OCI-LY1 (cell line): ENCODE measurements around the gene POLR3B.
"Not testable (repeated sequence)": the region's sequence is repeated elsewhere in the genome, so short reads cannot be mapped to it uniquely, and the experiment has no call there.

Source experiments
- H2AFZ ChIP-seq: fragments of 200-600 bp; sonication (generic), shearing (Covaris generic); 2 replicates; pipeline ENCODE4 v1.6.0; 2014; ENCODE audit warnings: antibody characterized with exemption, mild to moderate bottlenecking, low read length
- H3F3A ChIP-seq: fragments of 200-600 bp; sonication (generic), shearing (Covaris generic); 2 replicates; pipeline ENCODE4 v1.6.0; 2014; ENCODE audit warnings: mild to moderate bottlenecking, antibody characterized with exemption, low read length, moderate library complexity; ENCODE audit not compliant: insufficient read depth
- H3K27ac ChIP-seq: fragments of 200-600 bp; sonication (generic); 2 replicates; pipeline ENCODE4 v1.5.1; 2014; ENCODE audit warnings: low read length, mixed run types, mild to moderate bottlenecking, low read depth; ENCODE audit not compliant: poor library complexity, severe bottlenecking
- H3K27me3 ChIP-seq: fragments of 200-600 bp; sonication (generic); 2 replicates; pipeline ENCODE4 v1.6.0; 2014; ENCODE audit warnings: antibody characterized with exemption, mild to moderate bottlenecking, low read length, moderate library complexity; ENCODE audit not compliant: insufficient read depth
- H3K36me3 ChIP-seq: fragments of 200-600 bp; sonication (generic); 2 replicates; pipeline ENCODE4 v1.6.1; 2014; ENCODE audit warnings: mild to moderate bottlenecking, antibody characterized with exemption, low read length, moderate library complexity, mixed read lengths; ENCODE audit not compliant: insufficient read depth
- H3K4me1 ChIP-seq: fragments of 200-600 bp; sonication (generic); 2 replicates; pipeline ENCODE4 v1.5.1; 2014; ENCODE audit warnings: mild to moderate bottlenecking, low read length, moderate library complexity; ENCODE audit not compliant: insufficient read depth, severe bottlenecking
- H3K4me2 ChIP-seq: fragments of 200-600 bp; sonication (generic), shearing (Covaris generic); 2 replicates; pipeline ENCODE4 v1.6.1; 2014; ENCODE audit warnings: low read length
- H3K4me3 ChIP-seq: fragments of 200-600 bp; sonication (generic); 2 replicates; pipeline ENCODE4 v1.5.1; 2014; ENCODE audit warnings: low read length, low read depth, mild to moderate bottlenecking, mixed read lengths; ENCODE audit not compliant: poor library complexity, severe bottlenecking
- H3K79me2 ChIP-seq: fragments of 200-600 bp; shearing (Covaris generic); 2 replicates; pipeline ENCODE4 v1.6.1; 2016; ENCODE audit warnings: mixed run types, low read length, mixed read lengths; ENCODE audit not compliant: insufficient read depth
- H3K9ac ChIP-seq: fragments of 200-600 bp; sonication (generic), shearing (Covaris generic); 2 replicates; pipeline ENCODE4 v1.6.1; 2014; ENCODE audit warnings: mild to moderate bottlenecking, low read length, mixed read lengths
- H3K9me2 ChIP-seq: fragments of 200-600 bp; sonication (generic), shearing (Covaris generic); 2 replicates; pipeline ENCODE4 v1.6.1; 2014; ENCODE audit warnings: low read depth, mild to moderate bottlenecking, low read length, mixed read lengths
- H3K9me3 ChIP-seq: fragments of 200-600 bp; shearing (Covaris generic); 2 replicates; pipeline ENCODE4 v1.6.1; 2014; ENCODE audit warnings: low read length, mixed read lengths
- H4K20me1 ChIP-seq: fragments of 200-600 bp; sonication (generic), shearing (Covaris generic); 2 replicates; pipeline ENCODE4 v1.6.0; 2016; ENCODE audit warnings: mild to moderate bottlenecking, low read length; ENCODE audit not compliant: insufficient read depth
- CTCF ChIP-seq: fragments of 200-600 bp; sonication (generic), shearing (Covaris generic); IDR thresholded peaks from 2 replicates; pipeline ENCODE4 v1.5.1; 2017; ENCODE audit warnings: mild to moderate bottlenecking, antibody characterized with exemption, low read length, moderate library complexity, mixed read lengths
- EZH2 ChIP-seq: fragments of 200-600 bp; sonication (generic), shearing (Covaris generic); IDR thresholded peaks from 2 replicates; pipeline ENCODE4 v1.8.0; 2017; ENCODE audit warnings: borderline replicate concordance, mixed run types, mild to moderate bottlenecking, antibody characterized with exemption, low read length, moderate library complexity, mixed read lengths

POLR3B gene

DNA sequence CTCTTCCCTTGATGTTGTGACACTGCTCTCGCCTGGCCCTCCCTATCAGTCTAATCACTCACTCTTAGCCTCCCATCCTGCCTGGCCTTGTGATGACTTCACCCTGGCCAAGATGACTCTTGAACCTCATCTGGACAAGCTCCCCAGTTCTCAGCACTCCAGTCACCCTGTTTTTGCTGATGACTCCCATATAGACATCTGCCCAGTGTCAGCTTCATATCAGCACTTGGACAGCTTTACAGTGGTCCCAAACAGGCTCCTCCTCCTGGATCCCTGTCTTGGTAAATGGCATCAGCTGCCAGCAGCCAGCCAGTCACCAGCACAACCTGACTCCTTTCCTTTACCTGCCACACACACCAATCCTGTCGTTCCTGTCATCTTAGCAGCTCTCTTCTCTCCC lies 104.2 kb downstream of the POLR3B start:
- Histone ChIP-seq H3K27ac (no peak overlapping the region), H3K79me2 (no peaks in the 10 kb centered on the region), H3K4me2 (no peak overlapping the region), H2AFZ (no peak overlapping the region), H3K9me2 (no peaks in the 10 kb centered on the region), H3K27me3 (no peaks in the 10 kb centered on the region), H4K20me1 (no peaks in the 10 kb centered on the region), H3K9ac (no peak overlapping the region), H3K9me3 (no peaks in the 10 kb centered on the region), H3K4me1 (no peaks in the 10 kb centered on the region), H3K36me3 (peaks cover 24% of the 10 kb centered on the region), H3K4me3 (no peak overlapping the region), H3F3A (no peaks in the 10 kb centered on the region)
- TF ChIP-seq EZH2, result no peak
- TF ChIP-seq CTCF, result no peak

DNA sequence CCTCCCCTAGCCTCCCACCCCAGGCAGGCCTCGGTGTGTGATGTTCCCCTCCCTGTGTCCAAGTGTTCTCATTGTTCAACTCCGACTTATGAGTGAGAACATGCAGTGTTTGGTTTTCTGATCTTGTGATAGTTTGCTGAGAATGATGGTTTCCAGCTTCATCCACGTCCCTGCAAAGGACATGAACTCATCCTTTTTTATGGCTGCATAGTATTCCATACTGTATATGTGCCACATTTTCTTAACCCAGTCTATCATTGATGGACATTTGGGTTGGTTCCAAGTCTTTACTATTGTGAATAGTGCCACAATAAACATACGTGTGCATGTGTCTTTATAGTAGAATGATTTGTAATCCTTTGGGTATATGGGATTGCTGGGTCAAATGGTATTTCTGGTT lies 108.1 kb downstream of the POLR3B start:
- H3K36me3 ChIP-seq, H2AFZ ChIP-seq, H3K27ac ChIP-seq, H3K9ac ChIP-seq, H3K4me3 ChIP-seq, H3K9me3 ChIP-seq, H3K79me2 ChIP-seq, H3K4me2 ChIP-seq, H3F3A ChIP-seq, H4K20me1 ChIP-seq, H3K27me3 ChIP-seq, H3K4me1 ChIP-seq, H3K9me2 ChIP-seq: not testable (repeated sequence)

DNA sequence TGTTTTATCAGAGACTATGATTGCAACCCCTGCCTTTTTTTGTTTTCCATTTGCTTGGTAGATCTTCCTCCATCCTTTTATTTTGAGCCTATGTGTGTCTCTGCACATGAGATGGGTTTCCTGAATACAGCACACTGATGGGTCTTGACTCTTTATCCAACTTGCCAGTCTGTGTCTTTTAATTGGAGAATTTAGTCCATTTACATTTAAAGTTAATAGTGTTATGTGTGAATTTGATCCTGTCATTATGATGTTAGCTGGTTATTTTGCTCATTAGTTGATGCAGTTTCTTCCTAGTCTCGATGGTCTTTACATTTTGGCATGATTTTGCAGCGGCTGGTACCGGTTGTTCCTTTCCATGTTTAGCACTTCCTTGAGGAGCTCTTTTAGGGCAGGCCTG lies 118.1 kb downstream of the POLR3B start:
- not testable (repeated sequence) for H3K9me2 ChIP-seq, H3K79me2 ChIP-seq, H3K4me1 ChIP-seq, H3K9me3 ChIP-seq, H3K27ac ChIP-seq, H3K9ac ChIP-seq, H3K36me3 ChIP-seq, H3F3A ChIP-seq, H3K4me2 ChIP-seq, H2AFZ ChIP-seq, H3K27me3 ChIP-seq, H3K4me3 ChIP-seq, H4K20me1 ChIP-seq

DNA sequence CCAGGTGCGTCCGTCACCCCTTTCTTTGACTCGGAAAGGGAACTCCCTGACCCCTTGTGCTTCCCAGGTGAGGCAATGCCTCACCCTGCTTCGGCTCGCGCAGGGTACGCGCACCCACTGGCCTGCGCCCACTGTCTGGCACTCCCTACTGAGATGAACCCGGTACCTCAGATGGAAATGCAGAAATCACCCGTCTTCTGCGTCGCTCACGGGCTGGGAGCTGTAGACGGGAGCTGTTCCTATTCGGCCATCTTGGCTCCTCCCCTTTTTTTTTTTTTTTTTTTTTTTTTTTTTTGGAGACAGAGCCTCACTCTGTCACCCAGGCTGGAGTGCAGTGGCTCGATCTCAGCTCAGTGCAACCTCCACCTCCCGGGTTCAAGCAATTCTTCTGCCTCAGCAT lies 120.1 kb downstream of the POLR3B start:
- not testable (repeated sequence) for H3K4me3 ChIP-seq, H3K9me2 ChIP-seq, H3K79me2 ChIP-seq, H3K9ac ChIP-seq, H4K20me1 ChIP-seq, H2AFZ ChIP-seq, H3K27me3 ChIP-seq, H3K36me3 ChIP-seq, H3K27ac ChIP-seq, H3K4me2 ChIP-seq, H3K4me1 ChIP-seq, H3F3A ChIP-seq, H3K9me3 ChIP-seq

- no peak for TF ChIP-seq EZH2
- TF ChIP-seq CTCF, result no peak
- H3K4me3 ChIP-seq, result no peak overlapping the region
- H2AFZ ChIP-seq, result no peak overlapping the region
- H3K4me1 ChIP-seq, result no peaks in the 10 kb centered on the region
- no peaks in the 10 kb centered on the region for H3F3A ChIP-seq
- H3K4me2 ChIP-seq, result no peak overlapping the region
- H4K20me1 ChIP-seq, result no peaks in the 10 kb centered on the region
- no peaks in the 10 kb centered on the region for H3K9me2 ChIP-seq
- H3K36me3 ChIP-seq, result no peaks in the 10 kb centered on the region
- H3K27ac ChIP-seq, result no peak overlapping the region
- no peaks in the 10 kb centered on the region for H3K9me3 ChIP-seq
- H3K27me3 ChIP-seq, result no peaks in the 10 kb centered on the region
- no peak overlapping the region for H3K9ac ChIP-seq
- no peaks in the 10 kb centered on the region for H3K79me2 ChIP-seq
Observed at GRCh38 chr12:106480251-106480650, 122.7 kb downstream of the POLR3B start.
